ENCODE results near the gene MCAM.

- TF ChIP-seq CTCF (IDR thresholded peaks at IDR 0.05 in 2 of 3, conservative IDR thresholded peaks at IDR 0.05 in 1 of 3; ENCODE audit: control insufficient read depth in 2 of 3, extremely low read depth in 1 of 3, insufficient read depth in 1 of 3, low read depth in 3 of 3, low read length in 3 of 3) (0 out of 6 replicates have a peak, but pooled peaks of 2 of the 3 experiments have one; percentile 0 to 5), ZNF592 (IDR thresholded peaks at IDR 0.05) (no peak), RB1 (IDR thresholded peaks at IDR 0.05; ENCODE audit: borderline replicate concordance) (no peak), REST (IDR thresholded peaks at IDR 0.05; ENCODE audit: low read depth, low read length) (no peak), POLR2AphosphoS5 (IDR thresholded peaks at IDR 0.05; ENCODE audit: low read length) (no peak), SIN3A (IDR thresholded peaks at IDR 0.05; ENCODE audit: low read depth, low read length) (no peak), E4F1 (IDR thresholded peaks at IDR 0.05; ENCODE audit: borderline replicate concordance, partially characterized antibody) (no peak), SP1 (IDR thresholded peaks at IDR 0.05; ENCODE audit: low read depth, low read length) (no peak), YY1 (IDR thresholded peaks at IDR 0.05; ENCODE audit: low read depth, low read length) (no peak), MTA3 (IDR thresholded peaks at IDR 0.05; ENCODE audit: borderline replicate concordance, low read length) (no peak)
Observed at GRCh38 chr11:119315131-119316015, 1.6 kb downstream of the MCAM start.

All from GM12878 (cell line).